ENCODE results near the gene FAM120A.

FAM120A gene

GRCh38 chr9:93603011-93603410, 151.5 kb downstream of the FAM120A start:
- Mint-ChIP-seq H3K27ac (no peak overlapping the region), H3K9me3 (no peaks in the 10 kb centered on the region), H3K36me3 (peaks cover 16% of the 10 kb centered on the region), H3K27me3 (no peaks in the 10 kb centered on the region), H3K4me3 (no peak overlapping the region), H3K4me1 (peaks cover 49% of the 10 kb centered on the region)

GRCh38 chr9:93603906-93604326, 152.4 kb downstream of the FAM120A start:
- H3K4me1 Mint-ChIP-seq = peaks cover 40% of the 10 kb centered on the region
- no peak overlapping the region for H3K27ac Mint-ChIP-seq
- H3K4me3 Mint-ChIP-seq = no peak overlapping the region
- H3K9me3 Mint-ChIP-seq = no peaks in the 10 kb centered on the region
- no peaks in the 10 kb centered on the region for H3K27me3 Mint-ChIP-seq
- peaks cover 17% of the 10 kb centered on the region for H3K36me3 Mint-ChIP-seq

- Mint-ChIP-seq H3K27ac (no peak overlapping the region), H3K9me3 (no peaks in the 10 kb centered on the region), H3K4me3 (no peak overlapping the region), H3K4me1 (peaks cover 18% of the 10 kb centered on the region), H3K36me3 (peaks cover 26% of the 10 kb centered on the region), H3K27me3 (no peaks in the 10 kb centered on the region)
Measured at GRCh38 chr9:93606187-93606586, 154.7 kb downstream of the FAM120A start.

- H3K27me3 Mint-ChIP-seq = no peaks in the 10 kb centered on the region
- H3K9me3 Mint-ChIP-seq = no peaks in the 10 kb centered on the region
- no peak overlapping the region for H3K4me3 Mint-ChIP-seq
- peaks cover 26% of the 10 kb centered on the region for H3K36me3 Mint-ChIP-seq
- H3K4me1 Mint-ChIP-seq = peaks cover 28% of the 10 kb centered on the region
- H3K27ac Mint-ChIP-seq = no peak overlapping the region
Measured at GRCh38 chr9:93610206-93610605, 158.7 kb downstream of the FAM120A start.

GRCh38 chr9:93612052-93612795, 160.7 kb downstream of the FAM120A start:
- H3K4me3 Mint-ChIP-seq = no peak overlapping the region
- H3K36me3 Mint-ChIP-seq = peaks cover 16% of the 10 kb centered on the region
- H3K27me3 Mint-ChIP-seq = no peaks in the 10 kb centered on the region
- H3K27ac Mint-ChIP-seq = no peak overlapping the region
- H3K4me1 Mint-ChIP-seq = peaks cover 28% of the 10 kb centered on the region
- no peaks in the 10 kb centered on the region for H3K9me3 Mint-ChIP-seq

- Mint-ChIP-seq H3K27ac (no peak overlapping the region), H3K4me3 (no peak overlapping the region), H3K36me3 (peaks cover 14% of the 10 kb centered on the region), H3K4me1 (peaks cover 29% of the 10 kb centered on the region), H3K27me3 (no peaks in the 10 kb centered on the region), H3K9me3 (no peaks in the 10 kb centered on the region)
Measured at GRCh38 chr9:93612796-93613154, 161.3 kb downstream of the FAM120A start.

GRCh38 chr9:93613174-93613573, 161.7 kb downstream of the FAM120A start:
- no peaks in the 10 kb centered on the region for H3K27me3 Mint-ChIP-seq
- H3K9me3 Mint-ChIP-seq = no peaks in the 10 kb centered on the region
- peaks cover 32% of the 10 kb centered on the region for H3K4me1 Mint-ChIP-seq
- peaks cover 14% of the 10 kb centered on the region for H3K36me3 Mint-ChIP-seq
- H3K27ac Mint-ChIP-seq = no peak overlapping the region
- no peak overlapping the region for H3K4me3 Mint-ChIP-seq

- no peak overlapping the region for H3K4me3 Mint-ChIP-seq
- no peaks in the 10 kb centered on the region for H3K27me3 Mint-ChIP-seq
- no peak overlapping the region for H3K27ac Mint-ChIP-seq
- no peaks in the 10 kb centered on the region for H3K9me3 Mint-ChIP-seq
- peaks cover 13% of the 10 kb centered on the region for H3K36me3 Mint-ChIP-seq
- H3K4me1 Mint-ChIP-seq = peaks cover 33% of the 10 kb centered on the region
Measured at GRCh38 chr9:93613791-93614190, 162.3 kb downstream of the FAM120A start.

GRCh38 chr9:93614830-93615468, 163.5 kb downstream of the FAM120A start:
- no peak overlapping the region for H3K4me3 Mint-ChIP-seq
- no peaks in the 10 kb centered on the region for H3K9me3 Mint-ChIP-seq
- peaks cover 8% of the 10 kb centered on the region for H3K36me3 Mint-ChIP-seq
- peaks cover 33% of the 10 kb centered on the region for H3K4me1 Mint-ChIP-seq
- H3K27me3 Mint-ChIP-seq = no peaks in the 10 kb centered on the region
- H3K27ac Mint-ChIP-seq = no peak overlapping the region

All from activated naive CD4-positive, alpha-beta T cell treated with anti-CD3 and anti-CD28 coated beads, Interleukin-2, amount 50 U/mL, for 24 hours (primary cell).